Measurements from ENCODE around the gene SEPTIN5. TPM values are rescaled to one million over a fixed set of nuclear protein-coding genes. Genes with fewer than 3 reads are reported as not detected.

The SEPTIN5 gene
- total RNA-seq, 2 experiments from 2014 or later, result 0.94 to 1.5 TPM

GRCh38 chr22:19770349-19771220 is 56.3 kb downstream of the SEPTIN5 start:
- no peak for ATAC-seq
- Mint-ChIP-seq H3K27ac (no peak overlapping the region), H3K27me3 (peaks cover 50% of the 10 kb centered on the region), H3K9me3 (ENCODE audit: low read depth) (no peaks in the 10 kb centered on the region), H3K36me3 (ENCODE audit: low read depth) (no peaks in the 10 kb centered on the region), H3K4me3 (no peak overlapping the region), H3K4me1 (peaks cover 5% of the 10 kb centered on the region)
- ChIA-PET CTCF (no interaction called here), POLR2A (interaction anchor here (0.6 kb wide), 1 partner anchor 17 kb away, joined by 3 read pairs; no protein-coding TSS in a partner anchor)
- no peak for DNase-seq
- intact Hi-C loops (cut with DNase I, micrococcal nuclease), result no loop called here

GRCh38 chr22:19772422-19772672 is 58.0 kb downstream of the SEPTIN5 start:
- no peaks in the 10 kb centered on the region for H3K36me3 Mint-ChIP-seq (ENCODE audit: low read depth)
- intact Hi-C loops (cut with DNase I, micrococcal nuclease), result no loop called here
- no peaks in the 10 kb centered on the region for H3K9me3 Mint-ChIP-seq (ENCODE audit: low read depth)
- peaks cover 53% of the 10 kb centered on the region for H3K27me3 Mint-ChIP-seq
- no peak for DNase-seq
- H3K4me3 Mint-ChIP-seq, result no peak overlapping the region
- H3K4me1 Mint-ChIP-seq, result peaks cover 9% of the 10 kb centered on the region
- ChIA-PET POLR2A (no interaction called here), CTCF (interaction anchor here (1.0 kb wide), 1 partner anchor 138 kb away, joined by 3 read pairs; no protein-coding TSS in a partner anchor)
- no peak for ATAC-seq
- no peak overlapping the region for H3K27ac Mint-ChIP-seq

Other genes with a start within 250 kb of the SEPTIN5 start
- 100 to 1,000 TPM in 1 of 2 experiments, 10 to 100 TPM in 1; 78.4 to 109 TPM for gene UFD1, start 235.3 kb upstream of the SEPTIN5 start, total RNA-seq
- 100 to 1,000 TPM; 103 to 111 TPM for gene CDC45, start 234.6 kb upstream of the SEPTIN5 start, total RNA-seq
- not detected for gene CLDN5, start 190.1 kb upstream of the SEPTIN5 start, total RNA-seq
- not detected for gene GP1BB, start 9.0 kb downstream of the SEPTIN5 start, total RNA-seq
- not detected for gene TBX1, start 46.3 kb downstream of the SEPTIN5 start, total RNA-seq
- 10 to 100 TPM in 1 of 2 experiments, 1 to 10 TPM in 1; 7.6 to 12.4 TPM for gene GNB1L, start 140.4 kb downstream of the SEPTIN5 start, total RNA-seq
- gene RTL10, start 140.4 kb downstream of the SEPTIN5 start, total RNA-seq, result 10 to 100 TPM; 14.9 to 15.6 TPM
- gene COMT, start 227.3 kb downstream of the SEPTIN5 start, total RNA-seq, result 10 to 100 TPM; 63.5 to 78.5 TPM
- gene TXNRD2, start 227.3 kb downstream of the SEPTIN5 start, total RNA-seq, result 10 to 100 TPM; 24.1 to 25.3 TPM